HG03103 (cell line): ENCODE measurements around the gene COPB2.
"Not testable (repeated sequence)": the region's sequence is repeated elsewhere in the genome, so short reads cannot be mapped to it uniquely, and the experiment has no call there.

Experiments used
- ATAC-seq: cut with Tn5 transposase; IDR thresholded peaks from one replicate; pipeline ENCODE4 v1.9.1; 2021; ENCODE audit warnings: low read depth; ENCODE audit not compliant: unreplicated experiment

The COPB2 gene

DNA sequence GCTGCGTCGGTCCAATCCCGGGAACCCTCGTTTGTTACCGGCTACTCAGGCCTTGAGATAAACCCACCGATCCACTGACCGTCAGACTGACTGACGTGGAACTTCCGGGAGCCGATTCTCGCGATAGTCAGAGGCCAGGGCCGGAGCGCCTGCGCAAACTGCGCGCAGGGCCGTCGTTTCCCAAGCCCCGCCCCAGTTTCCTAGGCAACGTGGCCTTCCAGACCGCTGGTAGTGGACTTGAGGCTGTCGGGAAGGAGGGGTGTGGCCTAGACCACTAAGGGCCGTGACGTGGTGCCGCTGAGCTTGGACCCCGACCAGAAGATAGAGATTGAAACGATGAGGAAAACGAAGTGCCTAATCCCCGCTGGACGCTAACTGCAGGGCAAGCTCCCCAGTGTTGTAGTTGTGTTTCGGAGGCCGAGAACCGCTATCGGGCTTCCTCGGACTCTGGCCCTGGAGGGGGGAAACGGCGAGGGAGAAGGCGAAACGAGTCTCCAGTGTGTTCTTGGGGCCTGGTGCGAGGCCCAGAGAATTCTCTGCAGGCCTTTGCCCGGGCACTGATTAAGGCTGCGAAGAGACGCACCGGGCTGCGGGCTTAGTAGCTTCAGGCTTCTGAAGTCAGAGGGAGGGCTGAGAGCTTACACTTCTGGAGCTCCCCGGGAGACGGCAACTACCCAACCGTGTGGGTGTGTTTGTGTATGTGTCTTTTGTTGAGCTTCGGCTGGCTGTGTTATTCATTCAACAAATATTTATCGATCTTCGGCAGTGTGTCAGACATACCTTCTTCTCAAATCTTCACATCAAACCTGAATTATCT, at the start of gene COPB2:
Gene COPB2, minus strand, starts transcription at position 96 of the 817 bp plus-strand sequence. CDS start 97 bp downstream, outside the sequence.
- peak; percentile 97 for ATAC-seq

DNA sequence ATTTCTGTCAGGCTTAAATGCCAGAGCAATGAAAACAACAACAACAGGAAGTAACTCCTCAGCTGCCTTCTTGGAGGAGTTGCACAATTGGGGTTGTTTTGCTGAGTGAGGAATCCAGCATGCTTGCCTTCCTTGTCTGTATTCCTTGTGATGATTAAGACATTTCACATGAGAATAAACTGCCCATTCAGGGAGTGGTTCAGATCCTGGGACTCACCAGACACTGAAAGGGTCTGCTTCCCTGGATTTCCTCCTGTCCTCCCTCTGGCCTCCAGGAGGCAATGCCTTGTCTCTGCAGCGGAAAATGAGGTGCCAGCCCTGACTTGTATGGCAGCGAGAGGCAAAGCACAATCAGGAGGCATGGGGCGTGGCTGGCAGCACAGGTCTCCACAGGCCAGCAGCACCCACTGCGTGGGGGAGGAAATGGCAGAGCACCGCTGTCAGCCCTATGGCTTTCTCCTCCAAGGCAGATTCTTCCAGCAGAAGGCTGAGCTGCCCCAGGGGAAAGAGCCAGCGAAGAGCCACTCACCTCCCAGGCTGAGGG, 45.4 kb upstream of the COPB2 start:
- ATAC-seq, result no peak

DNA sequence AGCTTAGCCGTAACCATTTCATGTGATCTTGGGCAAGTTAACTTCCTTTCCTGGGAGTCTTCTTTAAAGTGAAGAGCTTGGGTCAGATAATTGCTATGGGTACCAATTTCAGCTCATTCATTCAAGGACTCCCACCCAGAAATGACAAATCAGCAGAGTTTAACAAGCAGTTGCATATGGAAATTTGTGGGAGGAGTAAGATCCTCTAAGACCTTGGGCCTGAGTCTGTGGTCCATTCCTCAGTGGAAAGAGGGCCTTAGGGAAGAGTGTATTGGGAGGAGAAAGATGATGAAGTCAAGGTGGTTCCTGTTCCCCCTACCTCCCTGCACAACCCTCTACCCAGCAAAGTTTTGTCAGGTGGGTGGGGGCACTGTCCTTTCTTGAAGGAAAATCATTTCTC, 44.8 kb upstream of the COPB2 start:
- no peak for ATAC-seq

DNA sequence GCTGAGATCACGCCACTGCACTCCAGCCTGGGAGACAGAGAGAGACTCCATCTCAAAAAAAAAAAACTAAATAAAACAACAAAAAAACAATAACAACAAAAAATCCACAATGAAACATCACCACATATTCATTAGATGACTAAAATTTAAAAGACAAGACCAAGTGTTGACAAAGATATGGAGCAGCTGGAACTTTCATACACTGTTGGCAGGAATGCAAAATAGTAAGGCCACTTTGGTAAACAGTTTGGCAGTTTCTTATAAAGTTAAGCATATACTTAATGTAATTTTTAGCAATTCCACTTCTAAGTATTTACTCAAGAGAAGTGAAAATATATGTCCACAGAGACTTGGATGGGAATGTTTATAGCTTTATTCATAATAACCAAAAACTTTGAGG, 43.6 kb upstream of the COPB2 start:
- ATAC-seq, result no peak

DNA sequence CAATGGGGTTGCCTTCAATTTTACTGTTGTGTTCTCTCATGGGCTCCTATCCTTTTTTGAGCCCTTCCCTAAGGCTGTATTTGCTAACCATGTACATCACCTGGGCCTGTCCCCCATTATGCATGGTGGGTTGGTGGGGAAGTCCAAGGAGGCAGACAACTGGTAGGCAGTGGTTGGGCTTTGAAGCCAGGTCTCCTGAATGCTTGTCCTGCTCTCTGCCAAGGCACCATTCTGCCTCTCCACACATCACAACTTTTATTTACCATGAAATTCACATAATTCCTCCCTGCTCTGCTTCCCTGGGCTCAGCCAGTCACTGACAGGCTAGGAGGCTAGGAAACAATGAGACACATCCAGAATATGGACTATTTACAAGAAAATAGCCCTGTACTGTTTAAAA, 41.0 kb upstream of the COPB2 start:
- no peak for ATAC-seq

DNA sequence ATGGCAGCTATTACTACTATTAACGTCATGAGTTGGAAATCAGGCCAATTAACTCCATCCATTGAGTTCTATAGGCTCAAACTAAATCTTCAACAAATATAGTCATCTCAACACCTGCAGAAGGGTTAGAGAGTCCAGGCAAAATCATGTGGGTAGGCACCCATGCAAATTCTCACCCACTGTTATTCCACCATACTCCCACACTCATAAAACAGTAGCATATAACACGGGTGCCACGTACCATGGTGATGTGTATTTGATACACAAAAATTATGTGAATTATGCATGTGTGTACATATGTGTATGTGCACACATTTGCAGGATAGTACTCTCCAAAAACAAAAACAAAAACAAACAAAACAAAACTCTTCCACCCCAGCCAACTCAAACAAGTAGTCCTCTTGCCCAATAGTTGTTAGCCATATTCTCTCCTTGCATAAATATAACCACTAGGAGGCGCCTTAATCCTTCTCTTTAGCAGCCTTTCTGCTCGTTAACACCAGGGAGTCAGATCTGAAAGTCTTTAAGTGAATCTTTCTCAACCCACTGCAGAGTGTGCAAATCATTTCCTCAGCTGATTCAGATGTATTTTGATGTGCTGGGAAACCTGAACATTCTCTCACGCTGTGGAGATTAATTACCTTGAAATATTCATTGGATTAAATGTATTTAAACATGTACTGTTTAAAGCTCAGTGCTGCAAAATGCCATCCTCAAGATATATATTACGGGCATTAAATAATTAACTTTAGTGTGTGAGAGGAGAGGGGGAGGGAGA, 38.0 kb upstream of the COPB2 start:
- peak; percentile 88 for ATAC-seq

DNA sequence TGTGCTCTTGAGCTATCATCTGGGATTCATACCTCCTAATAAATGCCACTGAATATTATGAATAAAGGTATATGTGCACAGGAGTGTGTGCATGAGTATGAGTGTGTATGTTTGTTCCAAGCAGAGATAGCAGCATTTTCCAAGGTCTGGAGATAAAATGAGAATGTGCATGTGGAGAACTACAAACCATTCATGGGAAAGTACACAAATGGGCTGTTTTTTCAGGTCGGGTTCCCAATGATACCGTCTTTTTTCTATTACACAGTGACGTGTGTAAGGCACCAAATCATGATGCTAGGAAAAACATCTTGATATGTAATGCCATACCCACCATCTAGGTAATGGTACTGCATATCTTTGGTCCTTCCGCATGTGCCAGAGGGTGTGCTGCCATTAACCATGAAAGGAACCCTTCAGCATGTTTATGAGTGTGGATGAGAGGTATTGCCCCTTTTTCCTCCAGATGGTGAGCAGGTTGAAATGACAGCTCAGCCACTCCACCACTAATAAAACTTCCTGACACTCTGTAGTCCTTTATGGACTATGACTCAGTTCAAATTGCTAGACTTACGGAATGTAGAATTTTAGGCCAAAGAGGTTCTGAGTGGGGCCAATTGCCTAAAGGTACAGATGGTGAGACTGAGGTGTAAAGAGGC, 36.4 kb upstream of the COPB2 start:
- no peak for ATAC-seq

DNA sequence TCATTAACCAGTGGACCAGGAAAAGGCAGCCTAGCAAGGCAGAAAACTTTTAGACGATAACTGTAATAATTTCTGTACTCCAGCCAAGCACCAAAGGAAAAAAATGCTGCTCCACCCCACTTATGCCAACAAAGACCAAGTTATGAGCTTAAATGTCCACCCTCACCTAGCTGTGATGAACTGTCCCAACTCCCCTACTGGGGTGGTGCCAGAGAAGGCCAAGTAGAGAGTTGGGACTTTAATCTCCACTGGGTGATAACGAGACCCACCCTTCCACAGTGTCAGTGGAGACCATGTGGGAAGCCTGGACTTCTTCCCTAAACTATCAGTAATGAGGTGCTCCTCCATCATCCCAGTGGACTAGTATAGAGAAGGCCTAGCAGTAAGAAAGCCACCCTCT, 33.8 kb upstream of the COPB2 start:
- ATAC-seq, result no peak

DNA sequence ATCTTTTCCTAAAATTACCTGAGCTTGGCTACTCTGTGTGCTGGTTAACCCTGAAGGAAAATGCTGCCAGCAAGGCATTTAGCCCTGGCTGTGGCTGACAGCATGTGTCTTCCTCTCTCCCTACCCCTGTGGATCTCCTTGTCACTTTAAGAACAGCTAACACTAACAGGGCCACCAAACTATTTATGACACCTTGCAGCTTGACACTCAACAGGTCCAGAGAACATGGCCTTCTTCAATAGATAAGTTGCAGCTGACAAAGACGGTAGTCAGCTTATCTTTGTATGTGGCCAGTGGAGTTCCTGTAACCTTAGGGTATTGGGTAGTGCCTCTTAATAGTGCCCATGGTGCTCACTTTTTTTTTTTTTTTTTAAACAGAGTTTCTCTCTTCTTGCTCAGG, 32.0 kb upstream of the COPB2 start:
- no peak for ATAC-seq

DNA sequence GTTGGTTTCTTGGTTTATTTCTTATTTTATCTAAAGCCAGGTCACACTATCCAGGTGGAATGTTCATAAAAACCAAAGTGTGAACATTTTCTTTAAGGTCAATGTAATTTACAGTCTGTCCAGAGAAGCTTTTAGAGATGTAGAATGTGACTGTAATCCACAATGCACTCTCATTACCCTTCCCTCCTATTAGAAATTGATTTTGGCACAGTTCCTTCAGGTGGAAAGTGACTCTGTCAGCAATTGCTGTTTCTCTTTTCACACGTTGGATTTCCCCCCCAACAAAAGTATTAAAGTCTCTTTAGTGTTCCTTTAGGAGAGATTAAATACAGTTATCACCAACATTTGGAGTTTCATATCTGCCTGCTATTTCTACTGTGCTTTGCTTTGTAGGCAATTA, 31.6 kb upstream of the COPB2 start:
- no peak for ATAC-seq

DNA sequence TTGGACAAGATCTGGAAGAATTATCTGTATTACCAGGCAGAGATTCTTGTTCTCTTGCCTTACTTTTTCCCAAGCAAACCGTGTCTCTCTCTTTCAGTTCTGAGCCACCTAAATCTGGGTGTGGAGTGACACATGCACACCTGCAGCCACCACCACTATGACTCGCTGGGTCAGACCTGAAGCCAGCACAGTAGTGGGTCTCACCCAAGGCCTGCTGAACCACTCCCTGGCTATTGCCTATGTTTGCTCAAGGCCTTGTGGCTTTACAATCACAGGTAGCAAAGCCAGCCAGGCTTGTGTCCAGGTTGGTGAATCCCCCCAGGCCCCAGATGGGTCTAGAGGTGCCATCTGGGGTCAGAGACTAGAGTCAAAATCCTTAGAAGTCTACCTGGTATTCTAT, 28.7 kb upstream of the COPB2 start:
- no peak for ATAC-seq

DNA sequence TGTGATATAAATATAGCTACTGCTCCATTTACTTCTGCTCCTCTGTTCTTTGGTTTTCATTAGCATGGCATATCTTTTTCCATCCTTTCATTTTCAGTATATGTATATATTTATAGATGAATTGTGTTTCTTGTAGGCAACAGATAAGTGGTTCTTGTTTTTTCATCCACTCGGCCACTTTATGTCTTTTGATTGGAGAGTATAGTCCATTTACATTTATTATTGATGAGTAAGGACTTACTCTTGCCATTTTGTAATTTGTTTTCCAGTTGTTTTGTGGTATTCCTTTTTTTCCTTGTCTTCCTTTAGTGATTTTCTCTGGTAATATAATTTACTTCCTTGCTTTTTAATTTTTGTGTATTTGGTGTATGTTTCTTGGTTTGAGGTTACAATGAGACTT, 26.8 kb upstream of the COPB2 start:
- ATAC-seq, result no peak

DNA sequence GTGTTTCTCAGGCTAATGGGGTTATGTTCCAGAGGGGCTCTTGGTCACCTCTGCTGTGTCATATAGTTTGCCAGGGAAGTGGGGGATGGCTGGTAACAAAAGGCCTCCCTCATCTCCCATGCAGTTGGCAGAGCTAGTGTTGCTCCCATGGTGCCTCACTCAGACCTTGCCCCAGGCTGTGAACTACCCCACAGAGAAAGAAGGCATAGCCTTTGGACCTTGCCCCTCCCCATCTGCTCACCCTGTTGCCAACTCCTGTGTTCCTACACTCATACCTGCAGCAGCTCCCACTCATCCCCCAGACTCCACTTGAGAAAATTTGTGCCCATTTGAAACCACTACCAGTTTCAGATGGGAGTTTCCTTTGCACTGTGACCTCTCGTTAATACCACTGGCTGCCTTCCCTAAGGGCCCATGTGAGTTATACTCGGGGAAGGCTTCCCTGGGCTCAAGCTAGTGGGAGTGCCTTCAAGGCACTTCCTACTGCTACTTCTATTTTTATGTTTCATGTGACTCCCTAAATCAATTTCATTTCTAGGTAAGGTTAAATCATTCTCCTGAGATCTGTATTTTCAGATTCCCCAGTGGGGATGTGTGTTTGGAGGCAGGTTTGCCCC, 25.3 kb upstream of the COPB2 start:
- ATAC-seq, result no peak

DNA sequence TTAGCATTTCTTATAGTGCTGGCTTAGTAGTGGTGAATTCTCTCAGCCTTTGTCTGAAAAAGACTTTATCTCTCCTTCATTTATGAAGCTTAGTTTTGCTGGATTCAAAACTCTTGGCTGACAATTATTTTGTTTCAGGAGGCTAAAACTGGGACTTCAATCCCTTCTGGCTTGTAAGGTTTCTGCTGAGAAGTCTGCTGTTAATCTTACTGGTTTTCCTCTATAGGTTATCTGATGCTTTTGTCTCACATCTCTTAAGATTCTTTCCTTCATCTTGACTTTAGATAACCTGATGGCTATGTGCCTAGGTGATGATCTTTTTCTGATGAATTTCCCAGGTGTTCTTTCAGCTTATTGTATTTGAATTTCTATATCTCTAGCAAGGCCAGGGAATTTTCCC, 23.4 kb upstream of the COPB2 start:
- not testable (repeated sequence) for ATAC-seq

DNA sequence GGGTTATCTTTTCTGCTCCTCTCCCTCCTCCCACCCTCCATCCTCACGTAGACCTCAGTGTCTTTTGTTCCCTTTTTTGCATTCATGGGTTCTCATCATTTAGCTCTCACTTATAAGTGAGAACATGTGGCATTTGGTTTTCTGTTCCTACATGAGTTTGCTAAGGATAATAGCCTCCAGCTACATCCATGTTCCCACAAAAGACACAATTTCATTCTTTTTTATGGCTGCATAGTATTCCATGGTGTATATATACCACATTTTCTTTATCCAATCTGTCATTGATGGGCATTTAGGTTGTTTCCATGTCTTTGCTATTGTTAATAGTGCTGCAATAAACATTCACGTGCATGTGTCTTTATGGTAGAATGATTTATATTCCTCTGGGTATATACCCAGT, 11.7 kb upstream of the COPB2 start:
- ATAC-seq, result not testable (repeated sequence)

DNA sequence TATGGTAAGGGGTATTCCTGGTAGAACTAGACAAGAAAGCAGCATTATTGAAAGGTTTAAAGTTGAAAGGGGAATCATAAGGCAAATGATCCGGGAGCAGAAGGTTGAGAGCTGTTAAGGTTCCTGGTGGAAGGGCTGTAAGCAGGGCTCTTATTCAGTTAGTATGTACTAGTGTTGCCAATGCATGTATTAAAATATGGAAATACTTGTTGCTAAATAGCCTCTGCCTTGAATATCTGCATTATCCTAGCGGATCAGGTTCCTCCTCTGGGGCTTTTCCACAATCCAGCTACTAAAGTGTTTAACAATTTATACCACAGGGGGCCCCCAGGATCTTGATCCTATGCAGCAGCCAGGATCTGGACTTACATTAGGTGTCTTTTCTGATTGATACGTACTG, 7.3 kb upstream of the COPB2 start:
- no peak for ATAC-seq

DNA sequence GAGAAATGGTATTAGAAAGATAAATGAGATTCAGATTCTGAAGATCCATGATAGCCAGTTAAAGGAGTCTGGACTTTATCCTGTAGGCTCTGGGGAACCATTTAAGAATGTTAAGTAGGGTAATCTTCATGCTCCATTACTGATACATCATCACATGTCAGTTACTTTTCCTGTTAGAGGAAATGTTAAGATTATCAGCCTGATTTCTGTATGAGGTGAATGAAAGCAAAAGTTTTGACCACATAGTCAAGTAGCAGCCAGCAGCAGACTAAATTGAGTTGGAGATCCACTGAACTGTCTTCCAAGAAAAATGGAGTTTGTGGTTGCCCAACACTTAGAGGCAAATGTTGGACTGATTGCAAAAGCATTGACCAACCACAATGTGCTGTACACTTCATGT, 4.7 kb upstream of the COPB2 start:
- ATAC-seq, result no peak

DNA sequence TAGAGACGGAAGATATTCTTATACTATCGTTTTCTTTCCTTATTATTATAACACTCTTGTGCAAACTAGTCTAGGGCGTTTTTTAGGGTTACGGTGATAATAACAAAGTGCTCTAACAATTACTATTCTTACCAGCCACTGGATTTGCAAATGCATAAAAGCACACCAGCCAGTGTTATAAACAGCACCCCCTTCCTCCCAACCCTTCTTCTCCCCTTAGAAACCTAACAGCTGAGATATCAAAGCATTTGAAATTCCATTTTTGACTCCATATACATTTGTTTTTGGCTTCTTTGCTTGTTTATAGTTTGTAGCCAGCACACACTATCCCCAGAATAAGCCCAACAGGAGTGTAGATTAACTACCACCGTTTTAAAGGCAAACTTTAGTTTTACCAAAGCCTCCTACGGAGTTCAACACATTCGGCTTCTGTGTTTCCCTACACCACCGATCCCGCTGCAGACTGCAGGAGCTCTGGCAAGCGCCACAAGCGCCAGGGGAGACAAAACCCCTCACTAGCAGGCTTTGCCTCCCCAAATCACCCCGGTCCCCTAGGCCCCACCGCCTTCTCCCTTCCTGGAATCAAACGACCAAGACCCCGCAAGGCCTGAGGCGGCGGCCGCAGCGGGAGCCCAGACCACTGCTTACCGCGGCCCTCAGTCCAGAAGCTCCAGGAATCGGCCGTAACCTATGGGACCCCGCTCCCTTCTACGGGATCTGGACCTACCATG, 461 bp downstream of the COPB2 start:
- peak; percentile 18 for ATAC-seq

DNA sequence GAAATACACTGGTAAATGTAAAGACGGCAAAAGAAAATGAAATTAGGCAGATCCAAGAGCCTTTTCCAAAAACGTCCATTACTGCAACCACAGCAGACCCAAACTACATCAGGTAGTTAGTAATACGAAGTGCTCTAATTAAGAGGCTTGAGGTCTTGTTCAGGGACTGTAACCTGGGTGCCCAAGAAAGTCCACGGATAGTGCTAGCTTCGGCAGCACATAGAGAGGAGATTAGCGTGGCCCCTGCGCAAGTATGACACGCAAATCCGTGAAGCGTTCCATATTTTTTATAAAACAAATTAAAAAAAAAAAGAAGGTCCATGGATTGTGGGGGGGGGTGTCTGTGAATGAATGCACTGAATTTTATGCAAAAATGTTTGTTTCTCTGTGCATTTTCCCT, 1.4 kb downstream of the COPB2 start:
- no peak for ATAC-seq

DNA sequence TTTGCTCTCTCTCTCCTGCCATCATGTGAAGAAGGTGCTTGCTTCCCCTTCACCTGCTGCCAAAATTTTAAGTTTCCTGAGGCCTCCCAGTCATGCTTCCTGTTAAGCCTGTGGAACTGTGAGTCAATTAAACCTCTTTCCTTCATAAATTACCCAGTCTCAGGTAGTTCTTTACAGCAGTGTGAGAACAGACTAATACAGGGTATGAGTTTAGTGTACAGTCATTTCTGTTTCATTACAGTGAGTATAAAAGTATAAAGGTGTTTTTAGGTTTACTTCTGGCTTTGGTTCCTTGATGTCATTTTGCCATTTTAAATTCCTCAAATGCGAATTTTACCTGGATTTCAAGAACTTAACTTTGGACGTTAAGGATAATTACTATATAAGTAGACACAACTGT, 7.2 kb downstream of the COPB2 start:
- ATAC-seq, result not testable (repeated sequence)
